IMR-90 (cell line): ENCODE data around the gene PAPSS1. TPM values are rescaled to one million over a fixed set of nuclear protein-coding genes. Genes with fewer than 3 reads are reported as not detected.

Experiments used
- ATAC-seq: fragments of 200-7000 bp; cut with Tn5 transposase; 2 replicates; pipeline ENCODE4 v1.9.1; 2020; ENCODE audit warnings: low read depth, mild to moderate bottlenecking, moderate library complexity
- BruUV-seq: library from RNA; stranded (reverse); fragments of 400-500 nt; replicated peaks from 2 replicates; lab custom pipeline; 2021; lab: Mats Ljungman, UMichigan
- CTCF ChIA-PET: fragments of 300-600 bp; formaldehyde crosslinking; extraction: SDS; loops from one replicate; lab custom pipeline; 2021; ENCODE audit warnings: antibody characterized with exemption; lab: Yijun Ruan, JAX
- POLR2A ChIA-PET: fragments of 300-600 bp; sonication (Branson Sonifier 250); formaldehyde crosslinking; loops from one replicate; lab custom pipeline; 2022; ENCODE audit warnings: antibody characterized with exemption; ENCODE audit not compliant: unreplicated experiment; lab: Charles Lee
- DNase-seq: peaks from one replicate; pipeline ENCODE4 v3.0.0; 2013
- H2AFZ ChIP-seq: replicated peaks from 2 replicates; pipeline ENCODE3; 2013; ENCODE audit warnings: low read length, mild to moderate bottlenecking; ENCODE audit not compliant: poor library complexity
- H2AK5ac ChIP-seq: 2 replicates; pipeline ENCODE4 v1.6.1; 2013; ENCODE audit warnings: low read depth, low read length, inconsistent platforms
- H2AK9ac ChIP-seq: replicated peaks from 2 replicates; pipeline ENCODE3; 2013; ENCODE audit warnings: mild to moderate bottlenecking, low read depth, low read length, moderate library complexity; ENCODE audit not compliant: poor library complexity
- H2BK120ac ChIP-seq: 2 replicates; pipeline ENCODE4 v1.6.1; 2013; ENCODE audit warnings: low read depth, low read length, inconsistent platforms
- H2BK15ac ChIP-seq: 3 replicates; pipeline ENCODE4 v1.6.1; 2013; ENCODE audit warnings: low read depth, low read length, inconsistent platforms
- H2BK20ac ChIP-seq: 2 replicates; pipeline ENCODE4 v1.6.1; 2013; ENCODE audit warnings: low read depth, mild to moderate bottlenecking, inconsistent platforms, low read length, moderate library complexity
- H2BK5ac ChIP-seq: 2 replicates; pipeline ENCODE4 v1.6.1; 2013; ENCODE audit warnings: mild to moderate bottlenecking, low read depth, low read length, inconsistent platforms; ENCODE audit not compliant: poor library complexity, severe bottlenecking
- H3K14ac ChIP-seq: replicated peaks from 2 replicates; pipeline ENCODE4 v1.6.1; 2013; ENCODE audit warnings: low read depth, low read length, inconsistent platforms
- H3K18ac ChIP-seq: 2 replicates; pipeline ENCODE4 v1.6.1; 2013; ENCODE audit warnings: low read depth, low read length, control low read depth
- H3K23ac ChIP-seq: 2 replicates; pipeline ENCODE4 v1.6.1; 2013; ENCODE audit warnings: low read depth, low read length, inconsistent platforms
- H3K27ac ChIP-seq: 2 replicates; pipeline ENCODE4 v1.5.1; 2013; ENCODE audit warnings: mild to moderate bottlenecking, control low read depth, low read length; ENCODE audit not compliant: insufficient read depth
- H3K27me3 ChIP-seq: 2 replicates; pipeline ENCODE4 v1.6.1; 2013; ENCODE audit warnings: low read length; ENCODE audit not compliant: control insufficient read depth, insufficient read depth
- H3K36me3 ChIP-seq: 2 replicates; pipeline ENCODE4 v1.6.1; 2013; ENCODE audit warnings: low read length, mixed read lengths; ENCODE audit not compliant: control insufficient read depth, insufficient read depth
- H3K4ac ChIP-seq: 2 replicates; pipeline ENCODE4 v1.6.1; 2013; ENCODE audit warnings: low read depth, low read length, inconsistent platforms
- H3K4me1 ChIP-seq: 2 replicates; pipeline ENCODE4 v1.6.1; 2013; ENCODE audit warnings: low read length, mixed read lengths; ENCODE audit not compliant: control insufficient read depth, insufficient read depth
- H3K4me2 ChIP-seq: 2 replicates; pipeline ENCODE4 v1.6.1; 2013; ENCODE audit warnings: low read depth, mild to moderate bottlenecking, control low read depth, low read length, moderate library complexity
- H3K4me3 ChIP-seq: 2 replicates; pipeline ENCODE4 v1.5.1; 2013; ENCODE audit warnings: low read depth, mild to moderate bottlenecking, control low read depth, low read length, moderate library complexity; ENCODE audit not compliant: insufficient read depth
- H3K56ac ChIP-seq: 2 replicates; pipeline ENCODE4 v1.6.1; 2013; ENCODE audit warnings: low read length, inconsistent platforms; ENCODE audit not compliant: insufficient read depth; ENCODE audit errors: extremely low read depth
- H3K79me1 ChIP-seq, 2 experiments: 2 replicates each; pipeline ENCODE4 v1.6.1; 2013; ENCODE audit warnings: low read length in 2 of 2, inconsistent platforms in 1 of 2, low read depth in 1 of 2
- H3K9ac ChIP-seq: 2 replicates; pipeline ENCODE4 v1.6.1; 2013; ENCODE audit warnings: low read depth, low read length, control low read depth
- H3K9me1 ChIP-seq: 2 replicates; pipeline ENCODE4 v1.6.1; 2013; ENCODE audit warnings: low read length, inconsistent platforms; ENCODE audit not compliant: insufficient read depth
- H3K9me3 ChIP-seq: 2 replicates; pipeline ENCODE4 v1.6.1; 2013; ENCODE audit warnings: low read length; ENCODE audit not compliant: control insufficient read depth, insufficient read depth
- H4K20me1 ChIP-seq: 2 replicates; pipeline ENCODE4 v1.6.1; 2013; ENCODE audit warnings: low read length, inconsistent platforms; ENCODE audit not compliant: insufficient read depth
- H4K5ac ChIP-seq: 2 replicates; pipeline ENCODE4 v1.6.1; 2013; ENCODE audit warnings: mild to moderate bottlenecking, low read depth, low read length, control low read depth
- H4K8ac ChIP-seq, 2 experiments: 2 replicates each; pipeline ENCODE4 v1.6.1; 2013; ENCODE audit warnings: low read depth in 2 of 2, low read length in 2 of 2, control low read depth in 1 of 2, inconsistent platforms in 1 of 2
- H4K91ac ChIP-seq: 2 replicates; pipeline ENCODE4 v1.6.1; 2013; ENCODE audit warnings: low read depth, low read length, inconsistent platforms; ENCODE audit not compliant: insufficient read depth
- BHLHE40 ChIP-seq: fragments of 150-350 bp; IDR thresholded peaks from 2 replicates; pipeline ENCODE4 v1.6.1; 2016; ENCODE audit warnings: mild to moderate bottlenecking, low read depth, low read length
- CEBPB ChIP-seq: IDR thresholded peaks from 2 replicates; pipeline ENCODE4 v1.6.1; 2012; ENCODE audit warnings: low read depth, low read length, improper control_type of control experiment
- MAFK ChIP-seq: IDR thresholded peaks from 2 replicates; pipeline ENCODE4 v1.6.1; 2012; ENCODE audit warnings: low read depth, low read length, improper control_type of control experiment
- POLR2A ChIP-seq: IDR thresholded peaks from 2 replicates; pipeline ENCODE4 v1.6.1; 2012; ENCODE audit warnings: mild to moderate bottlenecking, low read depth, low read length
- RFX5 ChIP-seq: IDR thresholded peaks from 2 replicates; pipeline ENCODE4 v1.8.0; 2012; ENCODE audit warnings: low read depth, mild to moderate bottlenecking, low read length, moderate library complexity
- WGBS, 2 experiments: methylation state at CpG; one replicate each; pipeline versions ENCODE4 v1.1.5 to v1.1.7; 2013; ENCODE audit warnings: missing lambda C conversion rate in 2 of 2; ENCODE audit not compliant: insufficient read length in 1 of 2; ENCODE audit errors: extremely low coverage in 2 of 2; 5-methylcytosine and 5-hydroxymethylcytosine counted together
- dilution Hi-C: fragments of 300-500 bp; cut with HindIII; formaldehyde crosslinking; loops from one replicate; pipeline ENCODE4 v1.14.3; 2018; ENCODE audit warnings: low sequenced_read_pairs; ENCODE audit not compliant: unreplicated experiment
- in situ Hi-C: fragments of 300-500 bp; cut with MboI; formaldehyde crosslinking; loops from 3 replicates; pipeline ENCODE4 v1.14.3; 2019; ENCODE audit warnings: low sequenced_read_pairs, inconsistent platforms, mixed read lengths
- intact Hi-C: fragments of 100-400 bp; cut with micrococcal nuclease; formaldehyde crosslinking; loops from 2 replicates; pipeline ENCODE4 v1.10.0; 2022
- polyA plus RNA-seq, 3 experiments: library from polyadenylated mRNA; depleted of rRNA; stranded (reverse); fragments of >200 nt; gene quantifications; 2 replicates each; pipeline ENCODE4 v1.2.3, GENCODE V29; 2012; ENCODE audit warnings: low replicate concordance in 1 of 3
- total RNA-seq: library from RNA; depleted of rRNA; stranded (reverse); fragments of >200 nt; gene quantifications from 2 replicates; pipeline ENCODE4 v1.2.3, GENCODE V29; 2012

Gene PAPSS1
- total and polyA plus RNA-seq, 2 of the 4 experiments (the other 2 are of a cell fraction): 71.8 to 82.8 TPM

DNA sequence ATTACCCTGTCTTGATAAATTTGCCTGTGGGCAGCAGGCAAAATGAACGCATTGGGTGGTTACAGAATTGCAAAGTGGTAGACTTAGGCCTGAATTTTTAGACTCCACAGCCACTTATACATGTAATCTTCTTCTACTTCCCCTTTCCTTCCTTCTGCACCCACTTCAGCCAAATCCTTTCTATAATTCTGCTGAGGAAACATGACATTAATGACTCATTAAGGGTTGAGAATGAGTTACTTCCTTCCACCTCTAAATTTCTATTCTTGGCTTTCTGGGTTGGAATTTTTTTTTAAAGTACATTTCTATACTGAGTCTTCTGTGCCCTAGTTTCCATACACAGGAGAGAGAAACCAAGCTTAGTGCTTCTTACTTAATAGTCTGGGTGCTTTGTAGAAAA is 10.1 kb downstream of the PAPSS1 start:
- H3K9me1 ChIP-seq: peaks cover 6% of the 10 kb centered on the region
- peaks cover 25 to 29% of the 10 kb centered on the region in 2 experiments for H3K79me1 ChIP-seq
- H2AFZ ChIP-seq: no peak overlapping the region
- no peak for TF ChIP-seq CEBPB
- no peak for TF ChIP-seq POLR2A
- no peak for TF ChIP-seq BHLHE40
- TF ChIP-seq MAFK: no peak
- TF ChIP-seq RFX5: no peak
- H3K4ac ChIP-seq: no peak overlapping the region
- H3K27ac ChIP-seq: no peak overlapping the region
- no peak overlapping the region for H3K4me2 ChIP-seq
- BruUV-seq: no TSS peak
- H3K36me3 ChIP-seq: peaks cover 1% of the 10 kb centered on the region
- POLR2A ChIA-PET: interaction anchor here (0.6 kb wide), 1 partner anchor 76 kb away, joined by 12 read pairs; no protein-coding TSS in a partner anchor
- H4K91ac ChIP-seq: no peak overlapping the region
- H3K27me3 ChIP-seq: no peaks in the 10 kb centered on the region
- no peak overlapping the region for H3K23ac ChIP-seq
- no peak overlapping the region for H2BK20ac ChIP-seq
- no peak overlapping the region for H2BK120ac ChIP-seq
- no peak overlapping the region for H4K5ac ChIP-seq
- ATAC-seq: no peak
- no peak overlapping the region for H4K8ac ChIP-seq
- no peak overlapping the region for H3K9ac ChIP-seq
- no peak overlapping the region for H3K18ac ChIP-seq
- no peak overlapping the region for H3K56ac ChIP-seq
- H3K14ac ChIP-seq: no peak overlapping the region
- dilution Hi-C loops (no loop called here), intact Hi-C loops (no loop called here), in situ Hi-C loops (no loop called here)
- H2AK5ac ChIP-seq: no peak overlapping the region
- peaks cover 19% of the 10 kb centered on the region for H3K9me3 ChIP-seq
- H3K4me1 ChIP-seq: peaks cover 3% of the 10 kb centered on the region
- H2BK5ac ChIP-seq: no peak overlapping the region
- no peak overlapping the region for H3K4me3 ChIP-seq
- H2BK15ac ChIP-seq: no peak overlapping the region
- no peak overlapping the region for H2AK9ac ChIP-seq
- 0 out of 2 replicates have a peak, but pooled peaks cover 4% of the 10 kb centered on the region for H4K20me1 ChIP-seq
- DNase-seq: peak; percentile 22
- WGBS, 2 experiments: no CpG with 5 or more reads among the region's 1 CpG
- CTCF ChIA-PET: no interaction called here
